Measurements from ENCODE around the gene LNX2.

The LNX2 gene

DNA sequence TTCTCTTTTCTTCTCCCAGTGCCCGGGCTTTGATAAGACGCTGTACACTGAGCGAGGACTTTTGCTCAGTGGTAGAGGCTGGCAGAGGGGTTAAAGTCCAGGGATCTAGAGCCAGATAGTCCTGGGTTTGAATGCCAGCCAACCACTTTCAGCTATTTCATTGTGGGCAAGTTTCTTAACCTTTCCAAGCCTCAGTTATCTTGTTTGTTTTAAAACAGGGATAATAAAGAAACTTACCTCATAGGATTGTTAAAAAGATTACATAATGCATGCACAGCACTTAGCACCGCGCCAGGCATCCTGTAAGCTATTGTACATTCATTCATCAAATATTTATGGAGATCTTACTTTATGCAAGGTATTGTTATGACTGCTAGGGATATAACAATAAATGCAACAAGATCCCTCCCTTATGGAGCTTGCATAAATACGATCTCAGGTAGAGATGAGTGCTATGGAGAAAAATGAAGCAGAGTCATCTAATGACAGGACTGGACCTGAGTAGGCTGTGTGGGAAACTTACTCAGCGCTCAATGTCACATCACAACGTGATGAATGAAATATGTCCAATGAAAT lies 70.8 kb downstream of the LNX2 start:
- DNase-seq = no peak

DNA sequence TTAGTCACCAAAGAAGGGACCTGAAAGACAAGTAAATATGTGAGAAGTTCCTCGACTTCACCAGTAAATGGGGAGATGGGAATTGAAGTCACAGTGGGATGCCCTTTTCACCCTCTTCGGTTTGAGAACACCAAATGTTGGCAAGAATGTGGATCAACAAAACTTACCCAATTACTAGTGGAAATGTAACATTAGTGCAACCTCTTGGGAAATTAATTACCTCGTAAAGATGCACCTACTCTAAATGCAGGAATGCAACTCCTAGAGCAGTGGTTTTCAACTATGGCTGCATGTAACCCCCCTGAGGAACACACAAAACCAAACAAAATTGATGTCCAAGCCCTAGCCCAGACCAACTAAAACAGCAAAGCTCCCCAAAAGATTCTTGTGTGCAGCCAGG lies 78.1 kb downstream of the LNX2 start:
- no peak for DNase-seq

- no peak for DNase-seq
Measured at GRCh38 chr13:27541386-27541785, 78.9 kb downstream of the LNX2 start.

GRCh38 chr13:27536361-27537101 lies 83.8 kb downstream of the LNX2 start:
- no peak for DNase-seq

- no peak for DNase-seq
Measured at GRCh38 chr13:27535546-27535945, 84.8 kb downstream of the LNX2 start.

- no peak for DNase-seq
Measured at GRCh38 chr13:27534981-27535380, 85.3 kb downstream of the LNX2 start.

- DNase-seq = no peak
Measured at GRCh38 chr13:27534108-27534980, 86.0 kb downstream of the LNX2 start.

DNA sequence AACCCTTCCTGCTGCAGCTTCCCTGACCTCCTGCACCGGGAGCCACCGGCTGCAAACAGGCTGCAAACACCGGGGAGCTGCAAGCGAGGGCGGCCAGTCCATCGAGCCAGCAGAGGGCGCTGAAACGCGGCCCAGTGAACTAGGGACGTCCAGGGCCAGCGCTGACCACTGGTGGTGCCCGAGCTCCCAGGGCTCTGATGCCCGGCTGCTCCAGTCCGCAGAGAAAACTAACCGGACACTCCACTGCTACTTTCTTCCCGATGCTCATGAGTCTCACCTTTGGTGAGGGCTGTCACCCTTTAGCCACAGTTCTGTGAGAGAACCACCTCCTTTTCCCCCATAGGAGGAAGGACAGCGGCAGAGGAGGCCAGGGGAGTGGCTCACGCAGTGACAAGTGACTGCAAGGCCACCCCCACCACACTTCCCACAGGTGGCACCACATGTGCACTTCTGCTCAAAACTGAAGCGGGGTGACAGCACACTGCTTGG lies 87.1 kb downstream of the LNX2 start:
- peak; percentile 45 for DNase-seq

DNA sequence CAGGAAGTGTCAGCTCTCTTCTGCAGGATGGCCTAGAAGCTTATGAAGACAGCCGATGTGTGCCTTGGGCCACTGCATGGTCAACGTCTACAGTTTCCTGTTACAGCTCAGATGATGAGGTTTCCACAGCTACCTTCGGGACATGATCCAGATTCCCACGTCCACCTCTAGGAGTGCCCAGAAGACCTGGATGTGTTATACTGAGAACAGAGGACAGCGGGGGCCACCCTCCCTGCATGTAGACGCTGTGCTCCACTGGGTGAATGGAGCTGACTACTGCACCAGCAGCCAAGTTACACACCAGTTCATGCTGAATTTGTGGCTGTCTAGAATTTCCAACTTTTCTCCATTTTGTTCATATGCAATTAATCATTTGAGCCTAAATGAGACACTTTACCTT lies 91.4 kb downstream of the LNX2 start:
- no peak for DNase-seq

DNA sequence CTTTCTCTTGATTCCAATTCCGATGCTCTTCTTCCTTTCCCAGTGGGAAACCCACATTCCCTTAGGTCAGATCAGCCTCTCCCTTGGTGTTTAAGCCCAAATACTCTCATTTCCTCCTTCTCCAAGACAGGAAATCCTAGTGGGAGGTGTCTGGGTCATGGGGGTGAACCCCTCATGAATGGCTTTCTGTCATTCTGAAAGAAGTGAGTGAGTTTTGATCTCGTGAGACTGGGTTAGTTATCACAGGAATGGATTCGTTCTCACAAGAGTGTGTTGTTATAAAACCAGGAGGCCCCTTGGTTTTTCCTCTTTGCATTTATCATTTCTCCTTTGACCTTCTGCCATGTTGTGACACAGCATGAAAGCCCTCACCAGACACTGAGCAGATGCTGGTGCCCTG lies 93.8 kb downstream of the LNX2 start:
- no peak for DNase-seq

DNA sequence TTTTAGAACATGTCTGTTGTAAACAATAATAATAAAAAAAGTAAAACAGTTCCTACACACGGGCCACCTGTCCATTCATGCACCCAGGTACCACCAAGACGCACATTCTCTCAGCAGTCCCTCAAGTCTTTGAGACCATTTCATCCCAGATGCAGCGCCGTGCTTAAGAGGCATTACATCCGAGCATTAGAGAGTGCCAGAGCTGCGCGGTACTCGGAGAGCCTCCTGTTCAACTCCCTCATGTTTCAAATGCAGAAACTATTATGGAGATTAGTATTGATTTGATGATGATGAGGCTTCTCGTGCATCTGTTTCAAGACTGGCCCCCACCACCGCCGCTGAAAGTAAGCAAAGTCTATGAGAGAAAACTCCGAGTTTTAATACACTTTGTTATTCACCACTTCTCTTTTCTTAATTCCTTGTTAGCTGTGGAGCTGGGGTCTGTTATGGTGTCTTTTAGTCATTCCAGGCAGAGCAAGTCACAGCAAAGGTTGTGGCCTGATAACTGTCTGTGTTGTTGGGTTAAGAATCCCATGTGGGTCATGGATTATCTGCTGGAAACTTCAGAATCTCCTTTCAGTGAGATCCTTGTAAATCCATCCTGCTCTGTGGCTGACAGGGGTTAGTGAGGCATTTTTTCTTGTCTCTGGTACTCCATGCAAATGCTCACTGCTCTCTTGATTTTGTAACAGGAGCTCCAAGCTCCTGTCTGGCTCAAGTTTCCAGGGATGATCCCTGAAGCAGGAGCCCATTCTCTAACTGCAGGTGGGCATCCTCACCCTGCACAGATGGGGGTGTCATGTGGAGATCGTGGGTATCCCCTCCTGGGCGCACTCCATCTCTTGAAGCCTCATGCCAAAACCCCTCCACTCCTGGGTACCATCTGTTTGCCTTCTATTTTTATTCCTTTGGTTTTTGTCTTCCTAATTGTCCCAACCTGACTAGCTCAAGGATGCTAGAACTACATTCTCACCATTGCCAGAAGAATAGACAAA lies 95.1 kb downstream of the LNX2 start:
- no peak for DNase-seq

DNA sequence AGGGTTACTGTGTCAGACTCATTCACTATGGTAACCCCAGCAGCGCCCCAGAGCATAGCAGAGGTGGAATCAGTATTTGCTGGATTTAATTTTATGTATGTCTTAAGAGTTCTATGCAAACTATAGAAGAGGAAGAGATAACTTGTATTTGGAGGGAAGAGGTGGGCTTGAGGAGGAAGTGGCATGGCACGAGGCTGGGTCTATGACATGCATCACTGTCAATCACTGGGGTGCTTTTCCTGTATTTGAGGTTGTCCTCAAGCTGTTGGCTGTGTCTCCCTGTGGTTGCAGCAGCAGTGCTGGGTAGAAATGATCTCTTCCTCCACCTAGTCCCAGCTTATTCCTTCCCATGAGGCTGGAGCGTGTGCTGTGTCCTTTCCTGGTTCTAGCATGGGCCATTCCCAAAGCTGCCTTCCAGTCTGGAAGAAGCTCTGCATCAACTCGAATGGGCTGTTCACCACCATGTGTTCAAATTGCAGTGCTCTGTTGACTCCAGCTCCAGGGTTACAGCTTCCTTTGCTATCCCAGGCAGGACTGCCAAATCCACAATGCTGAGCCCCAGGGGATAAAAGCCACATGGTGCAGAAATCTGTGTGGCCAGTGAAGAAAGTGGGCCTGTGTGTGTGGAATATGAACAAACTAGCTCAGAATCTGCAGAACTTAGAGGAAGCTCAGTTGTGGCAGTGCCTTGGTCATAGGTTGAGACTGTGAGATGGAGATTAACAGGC lies 96.8 kb downstream of the LNX2 start:
- DNase-seq = no peak

DNA sequence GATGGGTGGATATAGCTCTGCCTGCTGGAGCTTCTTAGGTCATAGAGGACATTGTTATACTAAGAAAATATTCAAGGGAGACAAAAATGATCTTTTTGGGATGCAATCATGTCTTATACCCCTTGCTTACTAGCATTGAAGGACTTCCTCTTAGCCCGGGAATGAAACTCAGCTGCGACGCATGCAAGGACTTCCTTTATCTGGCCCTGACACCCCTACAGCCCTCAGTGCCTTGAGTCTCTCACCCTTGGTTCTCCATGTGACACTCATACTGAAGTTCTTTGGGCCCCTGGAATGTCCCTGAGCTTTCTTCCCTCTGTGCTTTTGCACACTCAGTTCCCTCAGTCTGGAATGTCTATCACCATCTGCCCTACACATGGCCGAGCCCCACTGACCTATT lies 97.5 kb downstream of the LNX2 start:
- no peak for DNase-seq

DNA sequence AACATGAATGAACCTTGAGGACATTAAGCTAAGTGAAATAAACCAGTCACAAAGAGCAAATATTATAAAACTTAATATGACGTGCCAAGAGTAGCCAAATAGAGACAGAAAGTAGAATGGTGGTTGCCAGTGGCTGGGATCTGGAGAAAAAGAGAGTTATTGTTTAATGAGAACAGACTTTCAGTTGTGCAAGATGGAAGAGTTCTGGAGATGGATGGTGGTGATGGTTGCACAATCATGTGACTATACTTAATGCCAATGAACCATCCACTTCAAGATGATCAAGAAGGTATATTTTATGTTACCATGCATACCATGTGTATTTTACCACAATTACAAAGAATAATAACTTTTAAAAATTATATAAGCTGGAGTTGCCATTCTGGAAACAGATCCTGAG lies 104.2 kb downstream of the LNX2 start:
- DNase-seq = no peak

- no peak for DNase-seq
Measured at GRCh38 chr13:27510082-27510481, 110.2 kb downstream of the LNX2 start.

DNA sequence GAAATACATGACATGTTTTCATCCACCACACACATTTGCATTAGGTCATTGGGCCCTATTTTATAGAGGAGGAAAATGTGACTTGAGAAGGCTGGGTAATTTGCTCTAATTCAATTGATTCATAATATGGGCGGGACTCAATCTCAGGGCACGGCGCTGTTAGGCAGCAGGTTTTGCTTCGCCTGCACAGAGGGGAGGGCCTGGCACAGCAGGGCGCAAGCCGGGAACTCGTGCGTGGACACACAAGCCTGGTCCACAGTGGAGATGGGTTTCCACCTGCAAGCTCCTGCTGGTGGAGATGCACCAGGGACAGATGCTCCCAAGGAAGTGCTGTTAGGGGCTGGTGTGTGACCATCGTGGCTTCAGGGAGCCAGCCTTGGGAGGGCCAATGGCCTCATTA lies 111.5 kb downstream of the LNX2 start:
- no peak for DNase-seq

DNA sequence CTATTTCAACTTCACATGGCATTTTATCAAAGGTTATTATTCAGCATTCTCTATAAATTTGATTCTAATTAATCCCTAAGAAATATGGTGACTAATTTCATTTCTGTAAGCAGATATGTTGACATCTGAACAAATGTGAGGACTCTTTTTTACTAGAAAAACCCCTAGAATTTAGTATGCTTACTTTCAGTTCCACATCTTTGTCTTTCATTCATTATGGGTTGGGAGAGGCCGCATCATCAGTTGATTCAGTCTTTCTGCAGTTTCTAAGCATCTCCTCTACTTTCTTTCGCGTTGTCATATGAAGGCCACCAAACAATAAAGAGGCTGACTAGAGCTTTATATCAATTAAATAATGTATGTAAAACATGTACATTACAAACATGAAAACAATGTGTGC lies 114.5 kb downstream of the LNX2 start:
- DNase-seq = no peak

GRCh38 chr13:27504868-27505194 lies 115.5 kb downstream of the LNX2 start:
- no peak for DNase-seq

DNA sequence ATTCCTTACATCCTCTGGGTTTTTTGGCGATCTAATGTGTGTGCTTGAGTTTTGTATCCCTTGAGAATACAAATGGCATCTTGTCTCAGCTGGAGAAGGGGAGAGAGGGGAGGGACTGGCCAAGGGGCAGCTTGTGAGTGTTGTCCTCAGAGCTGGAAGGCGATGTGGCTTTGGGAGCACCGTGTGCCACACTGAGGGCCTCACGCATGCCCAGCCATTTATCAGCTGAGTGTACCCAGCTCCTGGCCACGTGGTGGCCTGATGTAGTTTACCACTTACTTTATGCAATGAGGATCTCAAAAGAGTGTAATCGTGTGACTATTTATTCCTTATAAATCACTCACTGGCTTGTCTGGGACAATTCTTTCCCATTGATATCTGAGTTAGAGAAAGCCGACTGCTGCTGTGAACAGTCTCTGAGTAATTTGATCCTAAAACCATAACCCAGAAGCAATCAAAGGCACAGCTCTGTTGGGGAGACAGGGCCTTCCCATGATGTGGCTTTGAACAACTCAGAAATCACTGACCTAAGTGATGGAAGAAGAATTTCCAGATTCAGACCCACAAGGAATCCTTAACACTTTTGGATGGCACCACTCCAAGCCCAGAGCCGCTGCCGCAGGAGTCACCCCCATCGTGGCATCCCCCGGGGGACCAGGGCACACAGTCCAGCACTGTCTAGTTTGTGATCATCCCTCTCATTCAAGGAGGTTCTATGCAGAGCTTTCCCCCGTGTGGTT lies 116.0 kb downstream of the LNX2 start:
- DNase-seq = no peak

DNA sequence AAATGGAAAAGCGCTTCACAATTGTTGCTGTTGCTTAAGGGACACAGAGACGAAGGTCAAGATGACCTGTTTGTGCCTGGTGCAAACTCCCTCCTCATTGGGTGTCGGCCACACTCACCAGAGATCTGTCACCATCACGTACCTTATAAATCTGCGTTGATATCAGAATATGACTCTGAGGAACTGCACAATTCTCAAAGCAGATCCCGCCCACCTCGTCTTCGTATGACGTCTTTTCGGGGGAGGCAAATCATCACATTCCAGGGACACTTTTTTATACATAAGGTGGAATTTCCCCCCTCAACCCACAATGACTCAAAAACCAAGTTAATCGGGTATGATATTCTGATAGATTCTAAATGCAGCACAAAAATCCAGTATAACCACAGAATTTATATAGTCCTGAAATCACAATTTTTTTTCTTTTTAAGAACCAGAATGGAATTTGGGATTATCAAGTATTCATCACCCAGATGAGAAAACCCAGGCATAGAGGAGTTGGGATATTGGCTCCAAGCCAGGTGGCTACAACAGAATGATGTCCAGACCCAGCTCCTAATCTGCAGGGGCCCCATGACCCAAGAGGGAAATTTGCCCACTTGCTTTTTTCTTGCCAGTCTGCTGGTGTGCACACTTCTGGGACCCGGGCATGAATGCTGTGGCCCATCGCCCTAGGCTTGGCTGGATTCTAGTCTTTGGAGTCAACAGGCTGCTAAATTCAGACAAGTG lies 119.4 kb downstream of the LNX2 start:
- no peak for DNase-seq

All from NCI-H526 treated with DMSO at 0.1 percent for 48 hours (cell line).